K562 (cell line): ENCODE results near the gene TAS2R13. TPM values are rescaled to one million over a fixed set of nuclear protein-coding genes. Genes with fewer than 3 reads are reported as not detected.

Experiments
- CBFA2T3 ChIP-seq: fragments of 450-650 bp; IDR thresholded peaks from 2 replicates; pipeline ENCODE4 v1.6.1; 2017
- CCAR2 ChIP-seq: fragments of 200-400 bp; formaldehyde crosslinking; IDR thresholded peaks from 2 replicates; pipeline ENCODE4 v1.6.1; 2017; ENCODE audit warnings: mild to moderate bottlenecking, low read depth, low read length
- CTBP1 ChIP-seq: fragments of 450-650 bp; IDR thresholded peaks from 2 replicates; pipeline ENCODE4 v1.6.1; 2016; ENCODE audit warnings: borderline replicate concordance
- JUND ChIP-seq, 2 experiments: IDR thresholded peaks; 2 replicates in 1 of 2; 3 replicates in 1 of 2; pipeline ENCODE4 v1.6.1; 2011; ENCODE audit warnings: borderline replicate concordance in 2 of 2, low read depth in 2 of 2, low read length in 2 of 2, improper control_type of control experiment in 1 of 2, missing biosample characterization in 1 of 2, missing genetic modification characterization in 1 of 2, missing genetic modification reagents in 1 of 2
- RAD21 ChIP-seq, 2 experiments: fragments of 250-450 bp in 1 of 2; fragments of 450-650 bp in 1 of 2; sonication (Bioruptor Pico) in 1 of 2; formaldehyde crosslinking in 1 of 2; IDR thresholded peaks in 1 of 2; conservative IDR thresholded peaks in 1 of 2; 2 replicates each; pipeline versions ENCODE4 v1.4.0 to v1.8.0; 2020 to 2022; ENCODE audit warnings: mild to moderate bottlenecking in 2 of 2, moderate library complexity in 1 of 2
- RBBP5 ChIP-seq: fragments of 200-600 bp; sonication (generic); IDR thresholded peaks from 2 replicates; pipeline ENCODE4 v1.6.1; 2012; ENCODE audit warnings: borderline replicate concordance, mild to moderate bottlenecking, low read length, control low read depth, inconsistent platforms; ENCODE audit not compliant: insufficient read depth, poor library complexity, severe bottlenecking
- RFX7 ChIP-seq: fragments of 250-450 bp; sonication (Bioruptor Pico); IDR thresholded peaks from 2 replicates; pipeline ENCODE4 v1.5.1; 2021; ENCODE audit warnings: mild to moderate bottlenecking
- SMARCC2 ChIP-seq: fragments of 450-650 bp; IDR thresholded peaks from 2 replicates; pipeline ENCODE4 v1.6.1; 2017; ENCODE audit warnings: antibody characterized with exemption, moderate library complexity, mild to moderate bottlenecking, low read depth
- ZBED1 ChIP-seq: IDR thresholded peaks from 2 replicates; pipeline ENCODE4 v1.6.1; 2014
- ZNF75A ChIP-seq: fragments of 450-650 bp; formaldehyde crosslinking; IDR thresholded peaks from 2 replicates; pipeline ENCODE4 v1.4.0; 2020; ENCODE audit warnings: mild to moderate bottlenecking
- polyA plus RNA-seq, 8 experiments: library from polyadenylated mRNA; depleted of rRNA in 4 of 8; stranded (reverse) in 5 of 8; unstranded in 3 of 8; fragments of >200 nt; fragmentation: Nextera tagmentation in 2 of 8; fragmentation: Illumina TruSeq in 1 of 8; extraction: Ambion mirVana in 2 of 8; extraction: Trizol in 1 of 8; gene quantifications; 2 replicates each; pipeline versions ENCODE4 v1.2.1 to v1.2.3, GENCODE V29; 2011 to 2014; ENCODE audit warnings: inconsistent platforms in 1 of 8, missing spikeins in 1 of 8
- total RNA-seq, 7 experiments: library from RNA; depleted of rRNA in 6 of 7; stranded (reverse); fragments of >200 nt in 6 of 7; fragmentation: Illumina TruSeq in 2 of 7; extraction: Trizol in 2 of 7; gene quantifications; 2 replicates each; pipeline versions ENCODE4 v1.2.1 to v1.2.3, GENCODE V29; 2011 to 2021; ENCODE audit warnings: low replicate concordance in 1 of 7
- TF ChIP-seq, protein P1 (sequence below): fragments of 250-450 bp; sonication (Bioruptor Pico); IDR thresholded peaks from 2 replicates; pipeline ENCODE4 v1.4.0; 2020; ENCODE audit warnings: mild to moderate bottlenecking
- TF ChIP-seq, protein P2 (sequence below): fragments of 450-650 bp; IDR thresholded peaks from 2 replicates; pipeline ENCODE4 v1.6.1; 2017; ENCODE audit warnings: antibody characterized with exemption
- TF ChIP-seq, protein P3 (sequence below): sonication (generic); formaldehyde crosslinking; IDR thresholded peaks from 2 replicates; pipeline ENCODE4 v1.8.0; 2022; ENCODE audit warnings: mild to moderate bottlenecking, missing genetic modification reagents
- TF ChIP-seq, protein P4 (sequence below): fragments of 250-450 bp; sonication (Bioruptor Pico); IDR thresholded peaks from 2 replicates; pipeline ENCODE4 v1.5.0; 2021; ENCODE audit warnings: mild to moderate bottlenecking, borderline replicate concordance

The TAS2R13 gene
- total and polyA plus RNA-seq, 9 of the 15 experiments (the other 6 are each of a cell fraction or from before 2014, with no cell fraction given) = 0.07 to 1.4 (median 0.52) TPM; not detected in 3

DNA sequence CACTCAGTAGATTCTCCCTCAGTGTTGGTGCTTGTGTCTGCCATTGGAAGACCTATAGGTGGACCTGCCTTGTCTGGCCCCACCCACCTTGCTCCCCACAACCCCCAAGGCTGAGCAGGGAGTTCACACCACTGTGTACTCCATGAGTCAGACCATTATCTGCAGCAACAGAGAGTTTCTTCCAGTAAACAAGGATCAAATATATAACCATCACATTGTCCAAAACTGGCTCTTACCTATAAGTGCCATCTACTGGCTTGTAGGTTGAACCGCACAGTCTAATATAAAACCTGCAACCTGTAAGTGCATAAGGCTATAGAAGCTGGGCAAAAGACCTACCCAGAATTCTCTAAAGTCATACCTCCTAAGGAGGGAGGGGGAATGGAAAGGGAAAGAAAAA is 7.9 kb downstream of the TAS2R13 start (continued):
- TF ChIP-seq, protein P1, sequence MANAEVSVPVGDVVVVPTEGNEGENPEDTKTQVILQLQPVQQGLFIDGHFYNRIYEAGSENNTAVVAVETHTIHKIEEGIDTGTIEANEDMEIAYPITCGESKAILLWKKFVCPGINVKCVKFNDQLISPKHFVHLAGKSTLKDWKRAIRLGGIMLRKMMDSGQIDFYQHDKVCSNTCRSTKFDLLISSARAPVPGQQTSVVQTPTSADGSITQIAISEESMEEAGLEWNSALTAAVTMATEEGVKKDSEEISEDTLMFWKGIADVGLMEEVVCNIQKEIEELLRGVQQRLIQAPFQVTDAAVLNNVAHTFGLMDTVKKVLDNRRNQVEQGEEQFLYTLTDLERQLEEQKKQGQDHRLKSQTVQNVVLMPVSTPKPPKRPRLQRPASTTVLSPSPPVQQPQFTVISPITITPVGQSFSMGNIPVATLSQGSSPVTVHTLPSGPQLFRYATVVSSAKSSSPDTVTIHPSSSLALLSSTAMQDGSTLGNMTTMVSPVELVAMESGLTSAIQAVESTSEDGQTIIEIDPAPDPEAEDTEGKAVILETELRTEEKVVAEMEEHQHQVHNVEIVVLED = no peak
- TF ChIP-seq RAD21 (CRISPR knock-in tag; conservative IDR thresholded peaks at IDR 0.05 in 1 of 2, IDR thresholded peaks at IDR 0.05 in 1 of 2) = peak in 1 of 2 experiments; percentile 45; a peak in 2 of 4 replicates
- no peak for TF ChIP-seq RFX7
- no peak for TF ChIP-seq RBBP5
- TF ChIP-seq, protein P2, sequence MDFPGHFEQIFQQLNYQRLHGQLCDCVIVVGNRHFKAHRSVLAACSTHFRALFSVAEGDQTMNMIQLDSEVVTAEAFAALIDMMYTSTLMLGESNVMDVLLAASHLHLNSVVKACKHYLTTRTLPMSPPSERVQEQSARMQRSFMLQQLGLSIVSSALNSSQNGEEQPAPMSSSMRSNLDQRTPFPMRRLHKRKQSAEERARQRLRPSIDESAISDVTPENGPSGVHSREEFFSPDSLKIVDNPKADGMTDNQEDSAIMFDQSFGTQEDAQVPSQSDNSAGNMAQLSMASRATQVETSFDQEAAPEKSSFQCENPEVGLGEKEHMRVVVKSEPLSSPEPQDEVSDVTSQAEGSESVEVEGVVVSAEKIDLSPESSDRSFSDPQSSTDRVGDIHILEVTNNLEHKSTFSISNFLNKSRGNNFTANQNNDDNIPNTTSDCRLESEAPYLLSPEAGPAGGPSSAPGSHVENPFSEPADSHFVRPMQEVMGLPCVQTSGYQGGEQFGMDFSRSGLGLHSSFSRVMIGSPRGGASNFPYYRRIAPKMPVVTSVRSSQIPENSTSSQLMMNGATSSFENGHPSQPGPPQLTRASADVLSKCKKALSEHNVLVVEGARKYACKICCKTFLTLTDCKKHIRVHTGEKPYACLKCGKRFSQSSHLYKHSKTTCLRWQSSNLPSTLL = no peak
- TF ChIP-seq, protein P3, sequence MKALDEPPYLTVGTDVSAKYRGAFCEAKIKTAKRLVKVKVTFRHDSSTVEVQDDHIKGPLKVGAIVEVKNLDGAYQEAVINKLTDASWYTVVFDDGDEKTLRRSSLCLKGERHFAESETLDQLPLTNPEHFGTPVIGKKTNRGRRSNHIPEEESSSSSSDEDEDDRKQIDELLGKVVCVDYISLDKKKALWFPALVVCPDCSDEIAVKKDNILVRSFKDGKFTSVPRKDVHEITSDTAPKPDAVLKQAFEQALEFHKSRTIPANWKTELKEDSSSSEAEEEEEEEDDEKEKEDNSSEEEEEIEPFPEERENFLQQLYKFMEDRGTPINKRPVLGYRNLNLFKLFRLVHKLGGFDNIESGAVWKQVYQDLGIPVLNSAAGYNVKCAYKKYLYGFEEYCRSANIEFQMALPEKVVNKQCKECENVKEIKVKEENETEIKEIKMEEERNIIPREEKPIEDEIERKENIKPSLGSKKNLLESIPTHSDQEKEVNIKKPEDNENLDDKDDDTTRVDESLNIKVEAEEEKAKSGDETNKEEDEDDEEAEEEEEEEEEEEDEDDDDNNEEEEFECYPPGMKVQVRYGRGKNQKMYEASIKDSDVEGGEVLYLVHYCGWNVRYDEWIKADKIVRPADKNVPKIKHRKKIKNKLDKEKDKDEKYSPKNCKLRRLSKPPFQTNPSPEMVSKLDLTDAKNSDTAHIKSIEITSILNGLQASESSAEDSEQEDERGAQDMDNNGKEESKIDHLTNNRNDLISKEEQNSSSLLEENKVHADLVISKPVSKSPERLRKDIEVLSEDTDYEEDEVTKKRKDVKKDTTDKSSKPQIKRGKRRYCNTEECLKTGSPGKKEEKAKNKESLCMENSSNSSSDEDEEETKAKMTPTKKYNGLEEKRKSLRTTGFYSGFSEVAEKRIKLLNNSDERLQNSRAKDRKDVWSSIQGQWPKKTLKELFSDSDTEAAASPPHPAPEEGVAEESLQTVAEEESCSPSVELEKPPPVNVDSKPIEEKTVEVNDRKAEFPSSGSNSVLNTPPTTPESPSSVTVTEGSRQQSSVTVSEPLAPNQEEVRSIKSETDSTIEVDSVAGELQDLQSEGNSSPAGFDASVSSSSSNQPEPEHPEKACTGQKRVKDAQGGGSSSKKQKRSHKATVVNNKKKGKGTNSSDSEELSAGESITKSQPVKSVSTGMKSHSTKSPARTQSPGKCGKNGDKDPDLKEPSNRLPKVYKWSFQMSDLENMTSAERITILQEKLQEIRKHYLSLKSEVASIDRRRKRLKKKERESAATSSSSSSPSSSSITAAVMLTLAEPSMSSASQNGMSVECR (CRISPR knock-in tag) = no peak
- TF ChIP-seq CTBP1 = no peak
- TF ChIP-seq ZNF75A (CRISPR knock-in tag) = no peak
- no peak for TF ChIP-seq CCAR2
- TF ChIP-seq JUND (IDR thresholded peaks at IDR 0.05; ENCODE audit: borderline replicate concordance, low read depth, low read length) = peak; percentile 23; the same call in 1 of the 2 replicates
- no peak for TF ChIP-seq JUND (tag; IDR thresholded peaks at IDR 0.05; ENCODE audit: borderline replicate concordance, low read depth, low read length)
- no peak for TF ChIP-seq ZBED1
- TF ChIP-seq SMARCC2 = no peak
- TF ChIP-seq, protein P4, sequence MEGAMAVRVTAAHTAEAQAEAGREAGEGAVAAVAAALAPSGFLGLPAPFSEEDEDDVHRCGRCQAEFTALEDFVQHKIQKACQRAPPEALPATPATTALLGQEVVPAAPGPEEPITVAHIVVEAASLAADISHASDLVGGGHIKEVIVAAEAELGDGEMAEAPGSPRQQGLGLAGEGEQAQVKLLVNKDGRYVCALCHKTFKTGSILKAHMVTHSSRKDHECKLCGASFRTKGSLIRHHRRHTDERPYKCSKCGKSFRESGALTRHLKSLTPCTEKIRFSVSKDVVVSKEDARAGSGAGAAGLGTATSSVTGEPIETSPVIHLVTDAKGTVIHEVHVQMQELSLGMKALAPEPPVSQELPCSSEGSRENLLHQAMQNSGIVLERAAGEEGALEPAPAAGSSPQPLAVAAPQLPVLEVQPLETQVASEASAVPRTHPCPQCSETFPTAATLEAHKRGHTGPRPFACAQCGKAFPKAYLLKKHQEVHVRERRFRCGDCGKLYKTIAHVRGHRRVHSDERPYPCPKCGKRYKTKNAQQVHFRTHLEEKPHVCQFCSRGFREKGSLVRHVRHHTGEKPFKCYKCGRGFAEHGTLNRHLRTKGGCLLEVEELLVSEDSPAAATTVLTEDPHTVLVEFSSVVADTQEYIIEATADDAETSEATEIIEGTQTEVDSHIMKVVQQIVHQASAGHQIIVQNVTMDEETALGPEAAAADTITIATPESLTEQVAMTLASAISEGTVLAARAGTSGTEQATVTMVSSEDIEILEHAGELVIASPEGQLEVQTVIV (CRISPR knock-in tag) = no peak
- peak; percentile 42 for TF ChIP-seq CBFA2T3
